ENCODE results near the gene MT1F.

- TF ChIP-seq CTCF (optimal IDR thresholded peaks at IDR 0.05 in 1 of 3, IDR thresholded peaks at IDR 0.05 in 1 of 3, conservative IDR thresholded peaks at IDR 0.05 in 1 of 3; ENCODE audit: extremely low read depth in 1 of 3, insufficient read depth in 2 of 3, low read length in 3 of 3): no peak
- TF ChIP-seq EZH2 (IDR thresholded peaks at IDR 0.05; ENCODE audit: low read length): no peak
These were observed 42.4 kb upstream of the MT1F start for GRCh38 chr16:56615353-56615752.
